Measurements from ENCODE around the gene GMPPA. TPM values are rescaled to one million over a fixed set of nuclear protein-coding genes. Genes with fewer than 3 reads are reported as not detected.

The GMPPA gene
- total RNA-seq, 1 experiment from 2014 or later = 32.0 TPM

DNA sequence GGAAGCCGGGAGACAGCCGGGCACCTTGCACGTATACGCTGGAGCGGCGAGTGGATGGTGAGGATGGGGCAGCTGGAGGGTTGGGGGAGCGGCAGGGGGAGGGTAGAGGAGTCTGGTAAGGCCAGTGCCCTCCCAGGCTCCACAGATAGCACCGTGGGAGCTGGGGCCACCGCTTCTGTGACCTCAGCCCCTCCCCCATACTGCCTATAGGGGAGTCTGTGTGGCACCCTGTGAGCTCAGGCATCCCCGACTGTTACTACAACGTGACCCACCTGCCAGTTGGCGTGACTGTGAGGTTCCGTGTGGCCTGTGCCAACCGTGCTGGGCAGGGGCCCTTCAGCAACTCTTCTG, 9.9 kb upstream of the GMPPA start:
- no peak overlapping the region for H2BK120ac ChIP-seq (ENCODE audit: low read depth, low read length, poor library complexity, severe bottlenecking)
- Mint-ChIP-seq H3K27ac (no peak overlapping the region), H3K36me3 (ENCODE audit: insufficient read depth in 1 of 3, low read depth in 3 of 3) (no peaks in the 10 kb centered on the region), H3K4me3 (no peak overlapping the region), H3K9me3 (no peaks in the 10 kb centered on the region), H3K4me1 (peaks cover 36 to 49% of the 10 kb centered on the region in 2 experiments), H3K27me3 (ENCODE audit: low read depth) (peaks cover 53% of the 10 kb centered on the region)
- no peak overlapping the region for H4K91ac ChIP-seq (ENCODE audit: insufficient read length, low read depth, low read length)
- no peak overlapping the region for H3K23ac ChIP-seq (ENCODE audit: insufficient read length, low read depth, low read length)
- peaks cover 2% of the 10 kb centered on the region for H3K4me1 ChIP-seq (ENCODE audit: insufficient read depth, low read length)
- no peak overlapping the region for H2AK5ac ChIP-seq (ENCODE audit: insufficient read length, low read length)
- H3K14ac ChIP-seq (ENCODE audit: insufficient read depth, low read length) = no peak overlapping the region
- H4K8ac ChIP-seq (replicated peaks; ENCODE audit: insufficient read length, low read depth, low read length) = no peak overlapping the region
- H3K18ac ChIP-seq (ENCODE audit: insufficient read length, low read depth, low read length) = no peak overlapping the region
- no peaks in the 10 kb centered on the region for H4K20me1 ChIP-seq (ENCODE audit: control insufficient read depth, insufficient read depth, insufficient read length)
- TF ChIP-seq, protein P1, sequence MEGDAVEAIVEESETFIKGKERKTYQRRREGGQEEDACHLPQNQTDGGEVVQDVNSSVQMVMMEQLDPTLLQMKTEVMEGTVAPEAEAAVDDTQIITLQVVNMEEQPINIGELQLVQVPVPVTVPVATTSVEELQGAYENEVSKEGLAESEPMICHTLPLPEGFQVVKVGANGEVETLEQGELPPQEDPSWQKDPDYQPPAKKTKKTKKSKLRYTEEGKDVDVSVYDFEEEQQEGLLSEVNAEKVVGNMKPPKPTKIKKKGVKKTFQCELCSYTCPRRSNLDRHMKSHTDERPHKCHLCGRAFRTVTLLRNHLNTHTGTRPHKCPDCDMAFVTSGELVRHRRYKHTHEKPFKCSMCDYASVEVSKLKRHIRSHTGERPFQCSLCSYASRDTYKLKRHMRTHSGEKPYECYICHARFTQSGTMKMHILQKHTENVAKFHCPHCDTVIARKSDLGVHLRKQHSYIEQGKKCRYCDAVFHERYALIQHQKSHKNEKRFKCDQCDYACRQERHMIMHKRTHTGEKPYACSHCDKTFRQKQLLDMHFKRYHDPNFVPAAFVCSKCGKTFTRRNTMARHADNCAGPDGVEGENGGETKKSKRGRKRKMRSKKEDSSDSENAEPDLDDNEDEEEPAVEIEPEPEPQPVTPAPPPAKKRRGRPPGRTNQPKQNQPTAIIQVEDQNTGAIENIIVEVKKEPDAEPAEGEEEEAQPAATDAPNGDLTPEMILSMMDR (conservative IDR thresholded peaks at IDR 0.05) = no peak
- H3K23me2 ChIP-seq (ENCODE audit: insufficient read length, low read depth, low read length, poor library complexity, severe bottlenecking) = no peaks in the 10 kb centered on the region
- no peaks in the 10 kb centered on the region for H3K79me2 ChIP-seq (ENCODE audit: insufficient read depth, low read length)
- H3K9ac ChIP-seq (ENCODE audit: extremely low read depth, insufficient read length, low read length) = no peak overlapping the region
- H3K4me2 ChIP-seq (ENCODE audit: insufficient read depth, insufficient read length, low read length) = no peak overlapping the region
- H2BK12ac ChIP-seq (ENCODE audit: insufficient read length, low read depth, low read length) = no peak overlapping the region
- no peak for DNase-seq
- H3K4ac ChIP-seq (ENCODE audit: low read depth, low read length) = no peak overlapping the region
- H3K56ac ChIP-seq (ENCODE audit: insufficient read length, low read depth, low read length) = no peak overlapping the region
- H3T11ph ChIP-seq (ENCODE audit: low read length) = no peak overlapping the region
- H4K5ac ChIP-seq (ENCODE audit: insufficient read length, low read depth, low read length) = no peak overlapping the region
- H2BK5ac ChIP-seq (ENCODE audit: insufficient read length, low read length) = no peak overlapping the region
- H2AFZ ChIP-seq (ENCODE audit: low read length) = no peak overlapping the region
- H3K27ac ChIP-seq (ENCODE audit: insufficient read length, low read depth, low read length) = no peak overlapping the region
- no peaks in the 10 kb centered on the region for H3K79me1 ChIP-seq (ENCODE audit: insufficient read depth, low read depth, low read length, poor library complexity, severe bottlenecking)
- H3K9me3 ChIP-seq (ENCODE audit: control insufficient read depth, low read depth, low read length) = no peaks in the 10 kb centered on the region
- no peak overlapping the region for H2BK15ac ChIP-seq (ENCODE audit: low read depth, low read length)
- H3K27me3 ChIP-seq (ENCODE audit: insufficient read depth, low read length) = peaks cover 19% of the 10 kb centered on the region; the same call in 1 of the 2 replicates
- WGBS (ENCODE audit: extremely low coverage, insufficient read length, low lambda C conversion rate) = no CpG with 5 or more reads among the region's 14 CpGs
- no peak overlapping the region for H2BK20ac ChIP-seq (ENCODE audit: low read depth, low read length, poor library complexity, severe bottlenecking)
